Activated CD8-positive, alpha-beta T cell treated with anti-CD3 and anti-CD28 coated beads for 36 hours (primary cell): ENCODE data around the gene TUBAL3. TPM values are rescaled to one million over a fixed set of nuclear protein-coding genes. Genes with fewer than 3 reads are reported as not detected.
A peak's percentile ranks its signal among the peaks of the same experiment; 100 is the strongest.

Source experiments
- ATAC-seq: fragments of 200-7000 bp; cut with Tn5 transposase; one replicate; pipeline ENCODE4 v1.10.0; 2021; ENCODE audit warnings: mild to moderate bottlenecking, moderate library complexity
- CTCF ChIA-PET: fragments of 350-600 bp; sonication (Branson Sonifier 250); formaldehyde crosslinking; loops from one replicate; lab custom pipeline; 2021; ENCODE audit warnings: antibody characterized with exemption; lab: Charles Lee
- POLR2A ChIA-PET: fragments of 350-600 bp; sonication (Branson Sonifier 250); formaldehyde crosslinking; loops from one replicate; lab custom pipeline; 2021; ENCODE audit warnings: antibody characterized with exemption; lab: Charles Lee
- DNase-seq: peaks from one replicate; pipeline ENCODE4 v3.0.0-alpha.2; 2020
- H3K27ac Mint-ChIP-seq: one replicate; pipeline ENCODE4 v1.8.0; 2021; ENCODE audit warnings: mild to moderate bottlenecking, mixed read lengths
- H3K27me3 Mint-ChIP-seq: one replicate; pipeline ENCODE4 v1.8.0; 2021; ENCODE audit warnings: mixed read lengths
- H3K36me3 Mint-ChIP-seq: one replicate; pipeline ENCODE4 v1.8.0; 2021; ENCODE audit warnings: low read depth, mixed read lengths
- H3K4me1 Mint-ChIP-seq: one replicate; pipeline ENCODE4 v1.8.0; 2021; ENCODE audit warnings: low read depth, mixed read lengths
- H3K4me3 Mint-ChIP-seq: one replicate; pipeline ENCODE4 v1.8.0; 2021; ENCODE audit warnings: mild to moderate bottlenecking, moderate library complexity, mixed read lengths
- H3K9me3 Mint-ChIP-seq: one replicate; pipeline ENCODE4 v1.8.0; 2021; ENCODE audit warnings: mixed read lengths
- CTCF ChIP-seq: fragments of 200-600 bp; IDR thresholded peaks from one replicate; pipeline ENCODE4 v1.8.0; 2022; ENCODE audit warnings: antibody characterized with exemption, mild to moderate bottlenecking
- intact Hi-C: fragments of 100-400 bp; cut with micrococcal nuclease; formaldehyde crosslinking; loops from one replicate; pipeline ENCODE4 v1.10.0; 2022
- total RNA-seq, 2 experiments: library from RNA; stranded (reverse); gene quantifications; one replicate each; pipeline ENCODE4 v1.2.3, GENCODE V29; 2021

The TUBAL3 gene
- total RNA-seq, 2 experiments from 2014 or later = not detected

- CTCF ChIA-PET = no interaction called here
- no peak for TF ChIP-seq CTCF
- Mint-ChIP-seq H3K9me3 (no peaks in the 10 kb centered on the region), H3K36me3 (no peaks in the 10 kb centered on the region), H3K27me3 (peaks cover 6% of the 10 kb centered on the region), H3K4me1 (no peaks in the 10 kb centered on the region), H3K4me3 (no peak overlapping the region), H3K27ac (no peak overlapping the region)
- no peak for ATAC-seq
- POLR2A ChIA-PET = no interaction called here
- intact Hi-C loops = no loop called here
- no peak for DNase-seq
These were observed 40.3 kb downstream of the TUBAL3 start for GRCh38 chr10:5364374-5364773.

GRCh38 chr10:5362873-5363272 lies 41.8 kb downstream of the TUBAL3 start:
- H3K9me3 Mint-ChIP-seq = no peaks in the 10 kb centered on the region
- intact Hi-C loops = no loop called here
- H3K4me1 Mint-ChIP-seq = no peaks in the 10 kb centered on the region
- POLR2A ChIA-PET = no interaction called here
- H3K27ac Mint-ChIP-seq = no peak overlapping the region
- ATAC-seq (no peak), DNase-seq (no peak)
- H3K27me3 Mint-ChIP-seq = peaks cover 9% of the 10 kb centered on the region
- CTCF ChIA-PET = no interaction called here
- TF ChIP-seq CTCF = no peak
- no peak overlapping the region for H3K4me3 Mint-ChIP-seq
- no peaks in the 10 kb centered on the region for H3K36me3 Mint-ChIP-seq

GRCh38 chr10:5361966-5362365 lies 42.7 kb downstream of the TUBAL3 start:
- no peak for DNase-seq
- H3K36me3 Mint-ChIP-seq = no peaks in the 10 kb centered on the region

GRCh38 chr10:5360318-5360915 lies 44.2 kb downstream of the TUBAL3 start:
- DNase-seq = no peak
- no peak overlapping the region for H3K27ac Mint-ChIP-seq
- ChIA-PET POLR2A (no interaction called here), CTCF (interaction anchor here (0.8 to 1.8 kb wide), 2 partner anchors 19 to 511 kb away, joined by 3 to 5 read pairs; no protein-coding TSS in a partner anchor)
- H3K4me3 Mint-ChIP-seq = no peak overlapping the region
- no peaks in the 10 kb centered on the region for H3K36me3 Mint-ChIP-seq
- ATAC-seq = no peak
- peaks cover 13% of the 10 kb centered on the region for H3K4me1 Mint-ChIP-seq
- no peaks in the 10 kb centered on the region for H3K9me3 Mint-ChIP-seq
- no peak for TF ChIP-seq CTCF
- intact Hi-C loops = no loop called here
- H3K27me3 Mint-ChIP-seq = peaks cover 11% of the 10 kb centered on the region

More at GRCh38 chr10:5361966-5362365, 42.7 kb downstream of the TUBAL3 start:
- Mint-ChIP-seq H3K27ac (no peak overlapping the region), H3K4me3 (no peak overlapping the region), H3K27me3 (peaks cover 11% of the 10 kb centered on the region), H3K9me3 (no peaks in the 10 kb centered on the region), H3K4me1 (peaks cover 2% of the 10 kb centered on the region)
- intact Hi-C loops = no loop called here
- POLR2A ChIA-PET = no interaction called here
- CTCF ChIA-PET = no interaction called here
- no peak for ATAC-seq
- TF ChIP-seq CTCF = no peak

GRCh38 chr10:5356302-5356763 lies 48.3 kb downstream of the TUBAL3 start:
- Mint-ChIP-seq H3K9me3 (no peaks in the 10 kb centered on the region), H3K36me3 (no peaks in the 10 kb centered on the region), H3K4me3 (no peak overlapping the region), H3K27ac (no peak overlapping the region), H3K27me3 (peaks cover 8% of the 10 kb centered on the region), H3K4me1 (peaks cover 13% of the 10 kb centered on the region)
- POLR2A ChIA-PET = no interaction called here
- no peak for TF ChIP-seq CTCF
- peak; percentile 77 for ATAC-seq
- intact Hi-C loops = no loop called here
- DNase-seq = no peak
- CTCF ChIA-PET = interaction anchor here (1.8 kb wide), 1 partner anchor 506 kb away, joined by 6 read pairs; no protein-coding TSS in a partner anchor
